ENCODE results near the gene AMN. TPM values are rescaled to one million over a fixed set of nuclear protein-coding genes. Genes with fewer than 3 reads are reported as not detected.

Gene AMN
- total and polyA plus RNA-seq, 2 donors from 2014 or later: 58.0 to 121 TPM

DNA sequence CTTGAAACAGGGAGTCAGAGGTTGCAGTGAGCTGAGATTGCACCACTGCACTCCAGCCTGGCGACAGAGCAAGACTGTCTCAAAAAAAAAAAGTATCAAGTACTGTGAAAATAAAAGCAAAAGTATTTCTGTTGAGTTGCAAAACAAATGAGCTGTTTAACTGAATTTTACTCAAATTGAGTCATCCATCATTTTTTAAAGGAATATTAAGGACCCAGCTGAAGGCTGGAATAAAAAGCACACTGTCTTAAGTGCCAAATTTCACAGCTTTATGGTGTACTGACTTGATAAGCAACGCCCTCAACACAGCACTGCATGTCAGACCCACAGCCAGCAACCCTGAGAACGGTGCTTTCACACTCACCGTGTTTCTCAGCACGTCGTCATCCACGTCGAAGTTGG is 57.9 kb downstream of the AMN start:
- TF ChIP-seq CTCF (IDR thresholded peaks at IDR 0.05; ENCODE audit: borderline replicate concordance, extremely low read depth, insufficient read depth): no peak
- Histone ChIP-seq H3K4me1 (ENCODE audit: control insufficient read depth in 2 of 3, insufficient read depth in 2 of 3, low read depth in 1 of 3, low read length in 3 of 3) (peaks cover 0 to 3% (median 0%) of the 10 kb centered on the region in 3 donors), H3K27ac (ENCODE audit: low read depth in 2 of 2, low read length in 2 of 2) (no peak overlapping the region), H3K4me3 (ENCODE audit: low read length in 3 of 3) (no peak overlapping the region), H3K27me3 (ENCODE audit: control insufficient read depth, insufficient read depth, low read length) (no peaks in the 10 kb centered on the region), H3K9ac (ENCODE audit: low read length in 3 of 3) (no peak overlapping the region), H3K36me3 (ENCODE audit: control insufficient read depth in 2 of 3, insufficient read depth in 3 of 3, low read length in 3 of 3) (peaks cover 8 to 68% (median 40%) of the 10 kb centered on the region in 3 donors), H3K9me3 (ENCODE audit: control insufficient read depth in 2 of 3, insufficient read depth in 1 of 3, low read length in 3 of 3) (no peaks in the 10 kb centered on the region)
- intact Hi-C loops (cut with DNase I): no loop called here
- DNase-seq: no peak
- no peak for FAIRE-seq

Other genes with a start within 250 kb of the AMN start
- 35.4 TPM for gene TRAF3, start 145.2 kb upstream of the AMN start, total RNA-seq
- gene TRAF3, start 145.2 kb upstream of the AMN start, polyA plus RNA-seq (ENCODE audit: insufficient read depth, low read depth, low replicate concordance): 5.2 TPM
- 127 TPM for gene CDC42BPB, start 134.9 kb downstream of the AMN start, total RNA-seq
- gene CDC42BPB, start 134.9 kb downstream of the AMN start, polyA plus RNA-seq (ENCODE audit: insufficient read depth, low read depth, low replicate concordance): 22.5 TPM
- not detected for gene LBHD2, start 161.5 kb downstream of the AMN start, total RNA-seq
- 0.82 TPM for gene LBHD2, start 161.5 kb downstream of the AMN start, polyA plus RNA-seq (ENCODE audit: insufficient read depth, low read depth, low replicate concordance)
- 11.6 TPM for gene EXOC3L4, start 172.1 kb downstream of the AMN start, total RNA-seq
- gene EXOC3L4, start 172.1 kb downstream of the AMN start, polyA plus RNA-seq (ENCODE audit: insufficient read depth, low read depth, low replicate concordance): 15.6 TPM
- gene TNFAIP2, start 200.8 kb downstream of the AMN start, total RNA-seq: 301 TPM
- gene TNFAIP2, start 200.8 kb downstream of the AMN start, polyA plus RNA-seq (ENCODE audit: insufficient read depth, low read depth, low replicate concordance): 42.9 TPM

Data from kidney (tissue), 14 donors.